ENCODE measurements around the gene ZBTB7A. TPM values are rescaled to one million over a fixed set of nuclear protein-coding genes. Genes with fewer than 3 reads are reported as not detected.

Gene ZBTB7A
- total RNA-seq, 4 donors from 2014 or later: 138 to 162 (median 152) TPM

GRCh38 chr19:4061178-4061682 is 5.5 kb downstream of the ZBTB7A start:
- 19 to 22% methylated on average over 7 to 18 of the region's 23 CpGs for WGBS, 2 donors
- H3K4me3 ChIP-seq (ENCODE audit: low read depth, poor library complexity, severe bottlenecking): no peak overlapping the region
- no peak for TF ChIP-seq CTCF (IDR thresholded peaks at IDR 0.05)
- TF ChIP-seq POLR2A (IDR thresholded peaks at IDR 0.05): no peak
- peak; percentile 83 to 98 for DNase-seq (ENCODE audit: low spot score in 2 of 2)
- intact Hi-C loops (cut with DNase I; ENCODE audit: low total_unique reads): no loop called here

GRCh38 chr19:4060621-4061177 is 6.0 kb downstream of the ZBTB7A start:
- TF ChIP-seq CTCF (IDR thresholded peaks at IDR 0.05) (no peak), POLR2A (IDR thresholded peaks at IDR 0.05) (no peak)
- H3K4me3 ChIP-seq (ENCODE audit: low read depth, poor library complexity, severe bottlenecking): no peak overlapping the region
- DNase-seq (ENCODE audit: low spot score in 2 of 2): peak in 1 of 2 donors; percentile 87
- intact Hi-C loops (cut with DNase I; ENCODE audit: low total_unique reads): no loop called here
- whole genome bisulfite sequencing, 2 donors: 54 to 62% methylated on average over 7 to 16 of the region's 16 CpGs

- intact Hi-C loops (cut with DNase I; ENCODE audit: low total_unique reads): loop anchor here (5.0 kb wide), 1 partner anchor 1617 kb away; no protein-coding TSS in a partner anchor
- no peak overlapping the region for H3K4me3 ChIP-seq (ENCODE audit: low read depth, poor library complexity, severe bottlenecking)
- TF ChIP-seq POLR2A (IDR thresholded peaks at IDR 0.05): no peak
- TF ChIP-seq CTCF (IDR thresholded peaks at IDR 0.05): no peak
- WGBS, 2 donors: 26 to 40% methylated on average over 25 to 38 of the region's 42 CpGs
- peak; percentile 59 to 96 for DNase-seq (ENCODE audit: low spot score in 2 of 2)
Measured at GRCh38 chr19:4059891-4060620, 6.6 kb downstream of the ZBTB7A start.

GRCh38 chr19:4059453-4059871 is 7.2 kb downstream of the ZBTB7A start:
- DNase-seq (ENCODE audit: low spot score in 2 of 2): no peak
- 28 to 35% methylated on average over 16 to 19 of the region's 19 CpGs for WGBS, 2 donors
- H3K4me3 ChIP-seq (ENCODE audit: low read depth, poor library complexity, severe bottlenecking): no peak overlapping the region
- intact Hi-C loops (cut with DNase I; ENCODE audit: low total_unique reads): loop anchor here (5.0 kb wide), 1 partner anchor 1618 kb away; no protein-coding TSS in a partner anchor
- no peak for TF ChIP-seq POLR2A (IDR thresholded peaks at IDR 0.05)
- TF ChIP-seq CTCF (IDR thresholded peaks at IDR 0.05): no peak

- DNase-seq (ENCODE audit: low spot score in 2 of 2): peak in 1 of 2 donors; percentile 91
- TF ChIP-seq POLR2A (IDR thresholded peaks at IDR 0.05): no peak
- intact Hi-C loops (cut with DNase I; ENCODE audit: low total_unique reads): loop anchor here (5.0 kb wide), 1 partner anchor 1618 kb away; no protein-coding TSS in a partner anchor
- 12 to 16% methylated on average over 17 to 28 of the region's 30 CpGs for WGBS, 2 donors
- peak overlapping the region; percentile 0 for H3K4me3 ChIP-seq (ENCODE audit: low read depth, poor library complexity, severe bottlenecking)
Measured at GRCh38 chr19:4058693-4059452, 7.8 kb downstream of the ZBTB7A start.
